GM21825 (cell line): ENCODE measurements around the gene LSAMP.

Experiments
- ATAC-seq: cut with Tn5 transposase; IDR thresholded peaks from one replicate; pipeline ENCODE4 v1.9.1; 2021; ENCODE audit warnings: mild to moderate bottlenecking, moderate library complexity; ENCODE audit not compliant: unreplicated experiment

Gene LSAMP

DNA sequence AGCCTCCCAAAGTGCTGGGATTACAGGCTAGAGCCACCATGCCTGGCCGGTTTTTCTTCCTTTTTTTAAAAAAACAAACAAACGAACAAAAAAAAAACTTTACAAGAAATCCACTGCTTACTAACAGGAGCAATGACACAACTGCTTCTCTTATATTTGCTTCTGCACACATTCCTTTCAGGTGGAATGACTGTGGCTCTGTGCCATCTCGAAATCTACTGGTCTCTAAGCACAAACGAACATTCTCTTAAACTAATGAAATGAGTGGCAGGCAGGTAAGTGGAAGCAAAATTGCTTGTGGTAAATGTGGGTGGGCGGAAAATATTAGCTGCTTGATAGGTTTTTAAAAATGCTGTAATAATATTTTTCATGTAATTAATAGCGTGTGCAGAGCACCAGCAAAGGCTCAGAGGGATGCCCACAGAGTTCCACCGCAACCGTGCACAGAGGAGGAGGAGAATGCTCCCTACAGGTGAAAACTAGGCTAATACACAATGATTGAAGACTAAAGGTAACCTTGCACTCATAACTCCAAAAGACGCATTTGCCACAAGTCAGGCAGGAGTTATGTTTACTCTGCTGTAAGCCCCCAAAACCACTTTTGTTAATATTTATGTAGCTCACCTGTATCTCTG is 77.4 kb downstream of the LSAMP start:
- no peak for ATAC-seq

DNA sequence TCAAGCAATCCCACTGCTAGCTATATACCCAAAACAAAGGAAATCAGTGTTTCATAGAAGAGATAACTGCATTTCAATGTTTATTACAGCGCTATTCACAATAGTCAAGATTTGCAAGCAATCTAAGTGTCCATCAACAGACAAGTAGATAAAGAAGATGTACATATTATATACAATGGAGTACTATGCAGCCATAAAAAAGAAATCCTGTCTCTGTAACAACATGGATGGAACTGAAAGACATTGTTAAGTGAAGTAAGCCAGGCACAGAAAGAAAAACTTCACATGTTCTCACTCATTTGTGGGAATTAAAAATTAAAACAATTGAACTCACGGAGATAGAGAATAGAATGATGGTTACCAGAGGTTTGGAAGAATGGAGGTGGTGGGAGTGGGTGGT is 89.2 kb downstream of the LSAMP start:
- no peak for ATAC-seq

DNA sequence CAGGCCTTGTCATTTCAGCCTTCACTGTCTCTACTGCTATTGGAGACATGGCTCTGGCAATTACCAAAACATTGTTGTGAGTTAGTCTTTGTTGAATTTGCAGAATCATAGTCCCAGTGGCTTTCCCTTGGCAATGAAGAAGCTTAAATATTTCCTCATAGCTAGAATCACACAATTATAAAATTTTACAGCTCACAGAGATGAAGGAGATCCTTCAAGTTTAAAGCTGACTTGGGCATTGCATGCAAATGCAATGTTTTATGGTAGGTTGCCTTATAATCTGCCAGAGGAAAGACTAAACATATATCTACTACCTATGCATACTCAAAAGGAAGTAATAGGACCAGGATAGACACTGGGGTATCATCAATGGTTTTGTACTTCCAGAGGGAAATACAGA is 90.9 kb downstream of the LSAMP start:
- ATAC-seq: no peak

DNA sequence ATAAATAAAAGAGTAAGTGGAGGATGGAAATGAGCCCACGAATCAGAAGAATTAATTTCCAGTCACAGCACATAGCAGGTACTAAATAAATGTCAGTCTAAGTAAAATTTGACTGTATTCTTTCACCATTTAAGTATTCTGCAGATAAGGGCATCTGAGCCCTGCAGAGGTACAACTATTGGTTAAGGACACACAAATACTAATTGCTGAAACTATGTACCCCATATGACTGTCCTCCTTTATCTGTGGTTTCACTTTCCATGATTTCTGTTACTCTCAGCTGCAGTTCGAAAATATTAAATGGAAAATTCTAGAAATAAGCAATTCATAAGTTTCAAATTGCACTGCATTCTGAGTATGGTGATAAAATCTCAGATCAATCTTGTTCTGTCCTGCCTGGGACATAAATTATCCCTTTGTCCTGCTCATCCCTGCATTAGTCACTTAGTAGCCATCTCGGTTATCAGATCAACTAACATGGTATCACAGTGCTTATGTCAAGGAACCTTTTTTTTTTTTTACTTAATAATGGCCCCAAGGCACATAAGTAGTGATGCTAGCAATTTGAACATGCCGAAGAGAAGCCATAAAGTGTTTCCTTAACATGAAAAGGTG is 95.1 kb downstream of the LSAMP start:
- ATAC-seq: no peak

DNA sequence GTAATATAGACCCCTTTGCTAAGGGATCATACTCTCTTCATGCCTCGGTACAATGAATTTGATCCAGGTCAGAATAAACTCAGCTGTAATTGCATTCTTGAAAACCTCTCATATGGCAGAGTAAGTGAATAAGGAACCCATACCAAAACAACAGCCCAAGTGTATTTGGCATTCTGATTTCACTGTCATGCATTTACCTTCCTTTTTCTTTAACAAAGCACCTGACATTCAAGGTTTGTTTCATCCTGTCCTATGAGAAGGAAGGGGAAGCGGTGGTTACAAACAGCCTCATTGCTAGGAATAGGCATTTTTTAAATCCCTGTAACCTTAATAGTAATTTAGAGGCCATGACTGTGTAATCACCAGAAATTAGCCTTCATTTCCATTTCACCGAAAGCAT is 97.1 kb downstream of the LSAMP start:
- ATAC-seq: no peak

DNA sequence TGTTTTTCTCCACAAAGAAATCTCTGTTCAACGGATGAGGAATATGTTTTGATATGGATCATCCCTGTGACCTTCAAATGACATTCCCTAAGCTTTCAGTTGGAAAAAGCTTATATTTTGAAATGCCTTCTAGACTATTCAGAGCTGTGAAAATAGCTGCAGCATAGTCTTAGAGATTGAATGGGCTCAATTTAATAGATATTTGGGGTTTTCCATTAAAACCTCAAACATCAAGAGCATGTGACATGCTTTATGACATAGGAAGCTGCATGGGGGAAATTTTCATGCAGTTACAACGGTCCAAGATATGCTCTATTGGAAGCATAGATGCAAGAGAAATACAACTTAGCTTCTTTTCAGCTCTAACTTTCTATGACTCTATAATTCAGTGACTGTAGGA is 102.8 kb downstream of the LSAMP start:
- no peak for ATAC-seq

DNA sequence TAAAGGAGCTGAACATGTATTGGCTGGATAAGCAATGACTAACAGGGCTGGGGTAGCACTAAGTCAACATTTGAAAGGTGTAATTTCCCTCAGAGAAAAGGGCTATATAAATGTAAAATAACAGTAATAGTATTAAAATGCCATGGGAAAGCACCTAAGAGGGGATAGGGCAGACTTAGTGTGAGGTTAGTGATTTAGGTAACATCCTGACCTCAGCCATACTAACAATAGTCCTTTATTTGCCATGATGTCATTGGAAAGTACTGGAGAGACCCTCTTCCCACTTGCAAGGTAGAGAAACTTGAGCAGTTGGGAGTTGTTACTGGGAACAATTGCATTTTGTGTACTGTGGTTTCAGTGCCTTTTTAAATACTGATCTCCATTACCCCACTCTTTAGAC is 103.4 kb downstream of the LSAMP start:
- no peak for ATAC-seq

DNA sequence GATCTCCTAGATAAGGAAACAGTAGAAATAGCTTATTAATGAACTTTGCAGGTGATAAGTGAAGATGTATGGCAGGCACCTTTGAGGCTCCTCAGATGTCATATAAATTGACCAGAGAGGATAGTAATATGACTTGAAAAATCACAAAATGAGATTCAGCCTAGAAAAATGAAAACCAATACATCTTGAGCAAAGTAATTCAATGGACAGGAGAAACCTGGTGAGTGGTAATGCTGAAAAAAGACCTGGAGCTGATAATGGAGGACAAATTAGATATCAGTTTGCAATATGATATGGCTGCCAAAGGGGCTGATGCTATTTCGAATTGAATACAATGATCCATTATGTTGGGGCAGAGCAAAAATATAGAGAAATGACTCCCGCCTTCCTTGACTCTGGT is 103.9 kb downstream of the LSAMP start:
- no peak for ATAC-seq

DNA sequence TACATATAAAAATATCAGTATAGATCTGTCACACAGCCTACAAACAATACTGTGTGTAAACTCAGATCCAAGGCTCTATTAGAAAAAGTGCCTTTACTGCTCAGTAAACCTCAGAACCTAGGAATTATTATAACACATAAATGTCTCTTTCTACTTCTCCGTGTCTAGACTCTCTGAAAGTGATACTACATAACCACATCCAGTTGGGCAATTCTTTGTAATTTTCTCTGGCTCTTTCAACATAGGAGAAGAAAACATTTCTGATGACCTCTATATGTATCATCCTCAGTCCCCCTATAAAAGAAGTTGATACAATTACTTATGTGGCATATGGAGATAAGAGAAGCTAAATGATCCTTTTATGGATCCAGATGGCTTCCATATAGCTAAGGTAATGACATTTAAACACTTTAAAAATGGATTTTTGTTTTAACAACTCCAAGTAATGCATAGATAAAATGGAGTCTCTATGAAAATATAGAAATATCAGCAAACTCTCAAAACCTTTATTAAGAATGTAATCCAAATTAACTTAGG is 104.5 kb downstream of the LSAMP start:
- ATAC-seq: no peak

DNA sequence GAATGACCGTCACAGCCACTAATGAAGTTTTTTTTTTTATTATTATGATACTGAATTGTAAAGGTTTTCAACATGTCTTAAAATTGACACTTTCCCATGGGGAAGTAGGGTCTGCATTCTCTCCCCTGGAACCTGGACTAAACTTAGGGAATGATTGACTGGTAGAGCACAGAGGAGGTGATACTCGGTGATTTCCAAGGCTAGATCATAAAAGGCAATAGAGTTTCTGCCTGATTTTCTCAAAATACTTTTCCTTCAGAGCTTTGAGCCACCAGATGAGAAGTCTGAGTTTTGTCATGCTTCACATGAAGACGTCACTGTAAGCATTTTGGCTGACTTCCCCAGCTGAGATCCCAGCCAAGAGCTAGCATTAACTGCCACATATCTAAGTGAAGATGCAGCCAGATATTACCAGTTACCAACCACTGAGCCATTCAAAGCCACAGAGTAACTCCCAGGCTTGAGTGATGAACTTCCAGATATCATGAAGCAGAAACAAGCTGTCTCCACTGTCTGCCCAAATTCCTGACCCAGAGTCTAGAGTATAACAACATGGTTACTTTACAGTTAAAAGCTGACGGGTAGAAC is 105.8 kb downstream of the LSAMP start:
- ATAC-seq: no peak

DNA sequence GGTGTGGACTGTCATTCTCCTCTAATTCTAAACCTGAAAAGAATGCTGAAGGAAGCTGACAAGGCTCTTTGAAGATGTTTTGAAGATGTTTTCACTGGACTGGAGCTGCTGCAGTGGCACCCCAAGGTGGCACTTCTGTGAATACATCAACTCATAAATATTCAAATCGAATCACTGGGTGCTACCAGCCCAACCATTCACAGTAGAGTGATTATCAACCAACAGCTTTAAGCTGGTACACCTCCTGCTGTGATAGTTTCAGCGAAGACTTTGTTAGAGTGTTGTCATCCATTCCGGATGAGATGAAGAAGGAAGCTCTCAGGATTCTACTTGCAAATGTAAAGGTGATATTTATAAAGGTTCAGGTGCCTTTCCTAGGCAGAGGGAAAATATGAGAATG is 106.6 kb downstream of the LSAMP start:
- no peak for ATAC-seq

DNA sequence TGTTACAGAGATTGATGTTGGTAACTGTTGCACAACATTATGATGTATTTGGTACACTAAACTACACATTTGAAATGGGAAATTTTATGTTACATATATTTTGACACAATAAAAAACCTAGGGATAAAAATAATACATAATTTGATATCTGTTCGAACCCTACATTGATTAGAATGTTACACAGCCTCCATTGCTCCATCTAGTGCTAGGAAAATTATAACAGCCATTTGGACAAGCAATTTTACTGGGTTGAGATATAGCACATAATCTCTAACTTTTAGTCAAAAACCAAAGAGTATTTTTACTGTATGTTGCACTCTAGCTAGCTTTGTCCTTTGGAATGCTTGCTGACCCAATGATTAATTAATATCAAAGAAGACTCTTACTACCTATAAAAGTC is 108.1 kb downstream of the LSAMP start:
- no peak for ATAC-seq

DNA sequence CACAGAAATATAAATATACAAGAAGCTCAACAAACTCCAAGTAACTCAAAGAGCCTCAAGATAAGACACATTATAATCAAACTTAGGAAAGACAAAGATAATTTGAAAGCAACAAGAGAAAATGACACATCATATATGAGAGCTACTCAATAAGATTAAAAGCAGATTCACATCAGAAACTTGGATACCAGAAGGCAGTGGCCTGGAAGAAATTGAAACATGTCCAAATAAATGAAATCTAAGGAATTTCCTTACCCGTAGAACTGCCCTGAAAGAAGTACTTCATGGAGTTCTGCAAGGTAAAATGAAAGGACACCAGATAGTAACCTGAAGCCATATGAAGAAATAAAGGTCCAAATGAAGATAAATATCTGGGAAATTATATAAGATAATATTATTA is 113.9 kb downstream of the LSAMP start:
- ATAC-seq: no peak

DNA sequence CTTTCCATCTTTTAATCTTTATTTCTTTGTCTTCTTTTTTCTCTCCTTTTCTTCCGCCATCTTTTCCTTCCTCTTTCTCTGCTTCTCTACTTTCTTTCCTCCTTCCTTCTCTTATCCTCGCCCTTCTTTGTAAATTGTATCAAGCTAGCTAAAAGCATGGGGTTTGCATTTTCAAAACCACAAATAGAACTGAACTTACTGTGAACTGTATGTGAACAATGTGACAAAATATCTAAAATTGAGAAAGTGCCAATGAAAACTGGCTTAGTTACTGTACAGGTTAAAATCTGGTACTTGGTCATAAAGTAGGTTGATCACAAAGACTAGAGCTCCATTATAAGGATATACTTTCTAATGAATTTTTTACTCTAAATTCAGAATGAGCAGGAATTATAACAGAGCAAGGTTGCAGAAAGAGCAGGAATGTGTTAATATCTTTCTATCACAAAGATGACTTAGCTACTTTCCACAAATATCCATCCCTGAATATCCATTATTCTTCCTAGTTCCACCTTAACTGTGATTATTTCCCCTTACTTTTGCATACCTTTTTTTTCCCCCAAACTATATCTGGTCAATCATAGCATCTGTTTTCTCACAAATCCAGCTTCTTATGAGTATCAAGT is 122.4 kb downstream of the LSAMP start:
- no peak for ATAC-seq

DNA sequence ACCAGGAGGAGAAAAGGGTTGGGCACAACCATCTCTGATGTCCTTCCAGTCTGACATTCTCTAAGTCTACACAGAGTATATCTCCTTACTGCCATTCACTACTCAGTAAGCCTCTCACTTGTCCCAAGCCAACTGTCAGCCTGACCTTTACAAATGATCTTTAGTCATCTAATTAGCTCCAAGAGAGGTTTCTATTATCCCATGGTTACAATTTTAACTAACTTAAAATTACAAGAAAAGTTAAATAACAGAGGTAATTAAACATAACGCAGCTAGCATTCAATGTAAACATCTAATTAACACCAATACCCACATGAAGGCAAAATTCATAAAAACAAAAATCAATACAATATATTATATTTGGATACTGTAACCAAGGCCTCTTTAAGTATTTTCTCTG is 126.9 kb downstream of the LSAMP start:
- no peak for ATAC-seq

DNA sequence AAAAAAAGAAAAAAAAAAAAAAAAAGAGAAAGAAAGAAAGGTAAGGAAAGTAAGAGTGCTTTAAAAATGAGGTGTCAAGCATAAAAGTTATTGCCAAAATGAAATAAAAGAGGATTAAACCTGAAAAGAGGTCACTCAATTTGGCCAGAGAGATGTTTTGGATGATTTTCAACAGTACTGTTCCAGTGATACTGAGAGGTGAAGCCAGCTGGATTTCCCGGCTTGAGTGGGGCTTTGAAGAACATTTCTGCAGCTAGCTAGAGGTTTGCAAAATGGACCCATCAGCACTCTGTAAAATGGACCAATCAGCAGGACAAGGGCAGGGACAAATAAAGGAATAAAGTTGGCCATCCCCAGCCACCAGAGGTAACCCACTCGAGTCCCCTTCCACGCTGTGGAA is 128.5 kb downstream of the LSAMP start:
- no peak for ATAC-seq

DNA sequence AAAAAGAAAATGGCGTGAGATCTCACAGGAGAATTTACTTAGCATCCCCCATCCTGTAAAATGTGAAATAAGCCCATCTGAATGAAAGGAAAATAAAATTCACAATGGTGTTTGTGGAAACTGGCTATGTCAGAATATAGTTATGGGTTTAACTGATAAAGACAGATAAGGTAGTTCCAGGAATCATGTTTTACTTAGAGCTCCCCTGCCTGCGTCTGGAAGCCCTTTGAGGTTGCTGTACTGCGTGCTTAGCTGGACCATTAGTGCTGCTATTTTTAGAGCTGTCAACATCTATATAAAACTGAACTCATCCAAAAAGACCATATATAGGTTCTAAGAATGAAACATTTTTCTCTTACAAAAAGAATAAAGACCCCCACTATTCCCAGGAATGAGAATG is 130.8 kb downstream of the LSAMP start:
- no peak for ATAC-seq

DNA sequence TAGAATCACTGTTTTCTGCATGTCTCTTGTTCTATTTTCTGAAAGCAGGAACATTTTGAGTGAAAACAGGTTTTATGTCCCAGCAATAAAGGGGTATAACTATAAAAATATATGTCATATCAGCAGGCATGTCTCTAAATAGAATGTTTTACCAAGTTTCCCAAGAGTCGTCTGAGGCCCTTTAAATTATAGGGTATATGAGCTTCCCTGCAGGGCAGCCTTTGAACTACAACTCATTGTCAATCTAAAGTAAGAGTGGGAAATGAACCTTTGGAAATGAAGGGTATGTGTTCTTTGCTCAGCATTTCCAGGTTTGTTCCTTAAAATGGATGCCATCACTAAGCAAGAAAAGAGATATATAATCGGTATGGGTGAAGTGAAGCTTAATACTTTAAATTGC is 138.6 kb downstream of the LSAMP start:
- no peak for ATAC-seq

DNA sequence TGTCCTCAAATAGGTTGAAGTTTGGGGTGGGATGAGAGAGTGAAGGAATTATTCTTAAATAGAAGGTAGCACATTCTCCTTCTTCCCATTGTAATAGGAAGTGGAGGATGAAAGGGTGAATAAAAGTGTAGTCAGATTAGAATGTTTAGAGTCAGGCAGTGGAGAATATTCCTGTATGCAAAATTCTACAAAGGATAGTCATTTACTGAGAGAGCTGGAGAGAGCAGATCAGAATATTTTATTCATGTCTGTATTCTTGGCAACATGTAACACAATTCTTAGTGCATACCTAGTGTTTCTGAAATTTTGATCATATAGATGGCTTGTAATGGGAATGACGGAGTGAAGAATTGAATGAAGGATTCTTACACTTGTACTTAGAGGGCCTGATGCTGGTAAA is 139.1 kb downstream of the LSAMP start:
- ATAC-seq: no peak

DNA sequence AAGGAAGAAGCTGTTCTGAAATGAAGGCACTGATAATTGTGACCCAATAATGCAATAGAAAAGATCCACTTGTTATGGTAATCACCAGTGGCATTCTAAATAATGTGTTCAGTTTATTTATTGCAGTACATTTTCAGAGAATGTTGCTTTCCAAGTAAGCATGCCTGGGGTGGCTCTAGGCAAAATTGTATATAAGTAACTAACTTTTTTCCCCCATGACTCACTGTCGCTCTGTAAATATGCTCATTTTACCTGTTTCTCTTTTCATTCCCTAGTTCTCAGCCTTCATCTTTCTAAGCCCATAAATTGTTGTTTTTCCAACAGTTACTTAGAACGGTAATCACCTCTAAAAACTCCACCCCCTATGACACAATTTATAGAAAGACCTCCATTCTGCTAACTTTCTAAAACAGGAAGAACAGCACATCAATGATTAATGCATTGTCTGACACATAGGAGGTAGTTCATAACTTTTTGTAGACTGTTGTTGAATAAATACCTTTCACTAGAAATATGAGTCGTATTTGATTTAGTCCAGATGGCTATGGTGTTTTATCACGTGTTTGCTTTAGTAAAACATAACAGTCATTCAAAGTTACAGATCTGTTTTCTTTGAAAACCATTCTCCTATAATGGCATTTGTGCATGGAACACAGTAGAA is 143.1 kb downstream of the LSAMP start:
- ATAC-seq: no peak

DNA sequence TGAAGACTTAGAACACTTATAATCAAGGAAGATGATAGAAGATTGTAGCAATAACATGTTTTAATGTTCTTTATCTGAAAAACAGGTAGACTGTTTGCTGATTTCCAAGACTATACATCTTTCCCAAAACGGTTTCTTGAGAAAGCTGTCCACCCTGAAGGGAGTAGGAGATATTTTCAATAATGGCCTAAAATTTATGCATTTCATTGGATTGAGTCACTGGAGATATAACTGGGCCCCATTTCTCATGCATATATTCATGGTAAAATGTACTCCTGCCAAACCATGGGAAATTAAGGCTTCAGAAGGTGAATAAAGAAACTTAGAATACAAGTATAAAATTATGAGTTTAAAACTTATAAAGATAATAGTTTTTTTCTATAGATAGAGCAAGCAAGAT is 143.9 kb downstream of the LSAMP start:
- no peak for ATAC-seq

DNA sequence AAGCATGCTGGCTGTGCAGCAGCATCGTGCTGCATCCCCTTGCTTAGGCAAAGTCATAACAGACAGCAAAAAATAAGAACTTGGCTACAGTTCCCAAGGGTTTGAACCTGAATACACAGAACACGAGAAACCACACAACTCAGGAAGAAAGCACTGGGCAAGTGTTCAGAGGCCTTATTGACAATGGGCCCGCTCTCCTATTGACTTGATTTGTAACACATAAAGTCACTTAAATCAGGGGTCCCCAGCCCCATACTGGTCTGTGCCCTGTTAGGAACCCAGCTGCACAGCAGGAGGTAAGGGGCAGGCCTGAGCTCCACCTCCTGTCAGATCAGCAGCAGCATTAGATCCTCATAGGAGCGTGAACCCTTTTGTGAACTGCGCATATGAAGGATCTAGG is 145.1 kb downstream of the LSAMP start:
- ATAC-seq: no peak
